Caki2 (cell line): Measurements from ENCODE around the gene GNPDA1. TPM values are rescaled to one million over a fixed set of nuclear protein-coding genes. Genes with fewer than 3 reads are reported as not detected.
A peak's percentile ranks its signal among the peaks of the same experiment; 100 is the strongest.
"Not testable (repeated sequence)": the region's sequence is repeated elsewhere in the genome, so short reads cannot be mapped to it uniquely, and the experiment has no call there.

Experiments
- DNase-seq: peaks from one replicate; pipeline ENCODE4 v3.0.0-alpha.2; 2015; ENCODE audit warnings: low read depth
- in situ Hi-C: cut with HindIII; loops from 2 replicates; pipeline ENCODE4 v1.10.0; 2016; ENCODE audit warnings: low sequenced_read_pairs, low pct_unique_long_range_greater_than_20kb, mixed read lengths
- total RNA-seq: library from RNA; depleted of rRNA; stranded (reverse); fragments of >200 nt; shearing (Covaris generic); gene quantifications from 2 replicates; pipeline ENCODE4 v1.2.3, GENCODE V29; 2014; ENCODE audit warnings: low replicate concordance; rRNA removed

GNPDA1 gene
- 112 and 123 TPM in 2 replicates for total RNA-seq

- in situ Hi-C loops, result no loop called here
- peak; percentile 71 for DNase-seq
These were observed at the start of gene GNPDA1 for GRCh38 chr5:142012792-142013388. TSS of gene GNPDA1 (minus strand) at chr5:142013027. CDS start at chr5:142012035, 992 bp downstream.

- no peak for DNase-seq
- in situ Hi-C loops, result no loop called here
These were observed 46.6 kb upstream of the GNPDA1 start for GRCh38 chr5:142059304-142059940.

DNA sequence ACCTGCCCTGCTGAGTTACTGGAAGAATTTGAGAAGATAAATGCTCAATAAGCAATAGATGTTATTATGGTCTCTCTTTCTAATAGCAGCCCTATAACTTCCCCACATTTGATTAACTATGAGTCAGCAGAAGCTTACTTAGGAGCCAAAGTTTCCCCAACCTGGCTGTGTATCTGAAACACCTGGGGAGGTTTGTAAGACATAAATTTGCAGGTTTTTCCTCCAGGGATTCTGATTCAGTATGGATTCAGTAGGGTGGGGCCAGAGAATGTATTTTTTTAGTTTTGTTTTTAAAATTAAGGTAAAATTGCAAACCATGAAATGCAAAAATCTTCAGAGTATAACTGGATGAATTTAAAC is 44.9 kb upstream of the GNPDA1 start:
- no peak for DNase-seq
- in situ Hi-C loops, result no loop called here

GRCh38 chr5:142056816-142057696 is 44.2 kb upstream of the GNPDA1 start:
- in situ Hi-C loops, result no loop called here
- no peak for DNase-seq

- in situ Hi-C loops, result no loop called here
- no peak for DNase-seq
These were observed 42.5 kb upstream of the GNPDA1 start for GRCh38 chr5:142055301-142055700.

- in situ Hi-C loops, result no loop called here
- no peak for DNase-seq
These were observed 40.8 kb upstream of the GNPDA1 start for GRCh38 chr5:142053426-142054151.

GRCh38 chr5:142052026-142052425 is 39.2 kb upstream of the GNPDA1 start:
- DNase-seq, in situ Hi-C loops: not testable (repeated sequence)

GRCh38 chr5:142048272-142048671 is 35.4 kb upstream of the GNPDA1 start:
- in situ Hi-C loops, result no loop called here

DNA sequence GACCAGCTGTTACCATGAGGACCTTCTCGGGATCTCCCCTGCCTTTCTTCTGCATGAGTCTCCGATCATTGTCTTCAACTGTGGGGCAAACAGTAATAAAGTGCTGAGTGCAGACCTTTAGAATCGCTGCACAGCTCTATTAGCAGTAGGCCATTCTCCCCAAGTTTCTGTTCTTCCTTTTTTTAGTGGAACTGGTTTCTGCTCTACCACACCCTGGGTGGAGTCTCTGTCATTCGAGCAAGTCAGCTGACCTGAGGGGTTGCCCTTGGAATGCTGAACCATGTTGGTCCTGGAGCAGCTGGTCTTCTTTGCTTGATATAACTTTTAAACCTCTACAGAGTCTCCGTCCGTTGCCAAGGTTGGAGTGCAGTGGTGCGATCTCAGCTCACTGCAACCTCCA is 33.4 kb upstream of the GNPDA1 start:
- in situ Hi-C loops, result no loop called here
- no peak for DNase-seq

More at GRCh38 chr5:142048272-142048671, 35.4 kb upstream of the GNPDA1 start:
- DNase-seq, result no peak

- DNase-seq, in situ Hi-C loops: not testable (repeated sequence)
These were observed 28.1 kb upstream of the GNPDA1 start for GRCh38 chr5:142040881-142041280.

- in situ Hi-C loops, result no loop called here
These were observed 27.5 kb upstream of the GNPDA1 start for GRCh38 chr5:142040285-142040684.

DNA sequence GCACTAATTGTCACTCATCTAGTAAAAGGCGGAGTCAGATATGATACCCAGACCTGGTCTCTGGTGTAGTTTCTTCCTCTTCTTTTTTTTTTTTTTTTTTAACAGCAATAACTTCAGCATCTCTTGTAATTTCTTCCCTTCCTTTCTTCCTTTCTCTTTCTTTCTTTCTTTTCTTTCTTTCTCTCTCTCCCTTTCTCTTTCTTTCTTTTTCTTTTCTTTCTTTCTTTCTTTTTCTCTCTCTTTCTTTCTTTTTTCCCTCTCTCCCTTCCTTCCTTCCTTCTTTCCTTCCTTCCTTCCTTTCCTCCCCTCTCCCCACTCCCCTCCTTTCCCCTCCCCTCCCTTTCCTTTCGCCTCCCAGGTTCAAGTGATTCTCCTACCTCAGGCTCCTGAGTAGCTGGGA is 25.9 kb upstream of the GNPDA1 start:
- in situ Hi-C loops, result no loop called here
- DNase-seq, result no peak

More at GRCh38 chr5:142040285-142040684, 27.5 kb upstream of the GNPDA1 start:
- DNase-seq, result no peak

- DNase-seq, in situ Hi-C loops: not testable (repeated sequence)
These were observed 24.8 kb upstream of the GNPDA1 start for GRCh38 chr5:142037599-142037998.

DNA sequence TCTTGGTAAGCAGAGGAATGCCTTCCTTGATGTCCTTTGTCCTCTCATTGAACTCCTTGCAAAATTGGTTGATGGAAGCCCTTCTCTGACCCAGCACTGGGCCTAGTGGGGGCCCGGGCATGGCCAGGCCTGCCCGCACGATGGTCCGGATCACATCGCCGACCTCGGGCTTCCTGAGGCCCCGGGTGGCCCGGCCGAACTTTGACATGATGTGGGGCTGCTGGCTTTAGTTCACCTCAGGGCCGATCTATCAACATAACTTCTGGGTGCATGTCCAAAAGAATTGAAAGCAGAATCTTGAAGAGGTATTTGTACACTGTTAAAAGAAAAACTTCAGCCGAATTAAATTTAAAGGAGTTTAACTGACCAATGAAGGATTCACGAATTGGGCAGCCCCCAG is 24.1 kb upstream of the GNPDA1 start:
- DNase-seq, result no peak
- in situ Hi-C loops, result no loop called here

DNA sequence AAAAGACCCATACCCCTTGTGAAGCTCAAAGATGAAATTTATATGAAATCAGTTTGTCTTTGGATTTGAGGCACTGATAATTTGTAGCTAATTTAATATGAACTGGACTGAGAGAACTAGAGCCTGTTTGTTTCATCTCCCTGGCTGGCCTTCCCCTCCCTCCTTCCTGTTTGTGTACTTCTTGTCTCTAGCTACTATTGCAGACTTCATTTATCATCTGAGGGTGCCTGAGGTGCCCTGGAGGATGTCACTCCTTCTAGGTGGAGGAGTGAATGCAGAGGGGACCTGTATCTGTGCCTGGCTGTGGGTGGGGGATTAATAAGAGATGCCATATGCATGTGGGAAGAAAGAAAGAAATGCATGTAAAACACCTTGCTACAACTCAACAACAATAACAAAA is 22.2 kb upstream of the GNPDA1 start:
- no peak for DNase-seq
- in situ Hi-C loops, result no loop called here

GRCh38 chr5:142033632-142034567 is 21.1 kb upstream of the GNPDA1 start:
- DNase-seq, in situ Hi-C loops: not testable (repeated sequence)
